Spleen (tissue), 3 donors: ENCODE data around the gene ARHGEF7.

ENCODE experiments used
- POLR2A ChIP-seq, 3 donors: fragments of 450-650 bp; IDR thresholded peaks; one replicate each; pipeline ENCODE4 v1.5.1; 2017; ENCODE audit warnings: antibody characterized with exemption in 3 of 3, mild to moderate bottlenecking in 1 of 3
- POLR2AphosphoS5 ChIP-seq, 3 donors: sonication (generic); formaldehyde crosslinking; IDR thresholded peaks; one replicate each; pipeline ENCODE4 v1.5.1; 2017; ENCODE audit warnings: antibody characterized with exemption in 3 of 3

- no peak for TF ChIP-seq POLR2AphosphoS5 (IDR thresholded peaks at IDR 0.05)
- TF ChIP-seq POLR2A (IDR thresholded peaks at IDR 0.05): no peak
Observed at GRCh38 chr13:111323549-111323948, 208.4 kb downstream of the ARHGEF7 start.
